Mesenchymal stem cell (in vitro differentiated cells and primary cell): ENCODE measurements around the gene MYEF2.

ENCODE experiments used
- DNase-seq: peaks from one replicate; pipeline ENCODE4 v3.0.0-alpha.2; 2013
- H2AFZ ChIP-seq: one replicate; pipeline ENCODE4 v1.6.1; 2013; ENCODE audit warnings: low read depth, mild to moderate bottlenecking, control low read depth, inconsistent platforms, low read length, moderate library complexity
- H2AK5ac ChIP-seq: 2 replicates; pipeline ENCODE4 v1.6.1; 2013; ENCODE audit warnings: low read length, moderate library complexity, mild to moderate bottlenecking, inconsistent platforms; ENCODE audit not compliant: severe bottlenecking
- H2BK120ac ChIP-seq: one replicate; pipeline ENCODE4 v1.6.1; 2013; ENCODE audit warnings: low read depth, mild to moderate bottlenecking, inconsistent platforms, low read length, moderate library complexity
- H2BK12ac ChIP-seq, 2 experiments: one replicate each; pipeline ENCODE4 v1.6.1; 2013; ENCODE audit warnings: inconsistent platforms in 2 of 2, low read length in 2 of 2, mild to moderate bottlenecking in 2 of 2, moderate library complexity in 2 of 2, control low read depth in 1 of 2
- H2BK15ac ChIP-seq: one replicate; pipeline ENCODE4 v1.6.1; 2013; ENCODE audit warnings: mild to moderate bottlenecking, low read depth, inconsistent platforms; ENCODE audit not compliant: poor library complexity, severe bottlenecking
- H2BK5ac ChIP-seq: 2 replicates; pipeline ENCODE4 v1.6.1; 2013; ENCODE audit warnings: low read depth, mild to moderate bottlenecking, low read length, control low read depth, inconsistent platforms; ENCODE audit not compliant: poor library complexity, severe bottlenecking
- H3K14ac ChIP-seq, 2 experiments: one replicate each; pipeline ENCODE4 v1.6.1; 2013; ENCODE audit warnings: inconsistent platforms in 2 of 2, low read length in 2 of 2, control low read depth in 1 of 2, mild to moderate bottlenecking in 1 of 2, moderate library complexity in 1 of 2
- H3K18ac ChIP-seq, 2 experiments: one replicate each; pipeline ENCODE4 v1.6.1; 2013; ENCODE audit warnings: inconsistent platforms in 2 of 2, low read length in 2 of 2, control low read depth in 1 of 2, low read depth in 1 of 2, mild to moderate bottlenecking in 1 of 2
- H3K23ac ChIP-seq, 2 experiments: one replicate each; pipeline ENCODE4 v1.6.1; 2013; ENCODE audit warnings: inconsistent platforms in 2 of 2, low read length in 2 of 2, mild to moderate bottlenecking in 2 of 2, moderate library complexity in 2 of 2, control low read depth in 1 of 2
- H3K27ac ChIP-seq: 2 replicates; pipeline ENCODE4 v1.5.1; 2013; ENCODE audit warnings: mild to moderate bottlenecking, moderate library complexity, low read length, control low read depth, inconsistent platforms; ENCODE audit not compliant: poor library complexity, severe bottlenecking
- H3K27me3 ChIP-seq, 2 experiments: 2 replicates each; pipeline versions ENCODE4 v1.6.1 to v1.7.0; 2013; ENCODE audit warnings: low read length in 2 of 2, mild to moderate bottlenecking in 2 of 2, moderate library complexity in 2 of 2, control low read depth in 1 of 2, inconsistent platforms in 1 of 2; ENCODE audit not compliant: control insufficient read depth in 1 of 2, insufficient read depth in 1 of 2
- H3K36me3 ChIP-seq, 2 experiments: 2 replicates each; pipeline versions ENCODE4 v1.6.1 to v1.7.0; 2013; ENCODE audit warnings: low read length in 2 of 2, control low read depth in 1 of 2, inconsistent platforms in 1 of 2, low read depth in 1 of 2, mild to moderate bottlenecking in 1 of 2; ENCODE audit not compliant: insufficient read depth in 2 of 2, control insufficient read depth in 1 of 2
- H3K4ac ChIP-seq, 2 experiments: one replicate each; pipeline ENCODE4 v1.6.1; 2013; ENCODE audit warnings: inconsistent platforms in 2 of 2, low read length in 2 of 2, mild to moderate bottlenecking in 2 of 2, moderate library complexity in 2 of 2, control low read depth in 1 of 2, low read depth in 1 of 2
- H3K4me1 ChIP-seq: 2 replicates; pipeline ENCODE4 v1.6.1; 2013; ENCODE audit warnings: low read depth, low read length, control low read depth; ENCODE audit not compliant: control insufficient read depth, insufficient read depth
- H3K4me2 ChIP-seq: 2 replicates; pipeline ENCODE4 v1.6.1; 2013; ENCODE audit warnings: low read length, mild to moderate bottlenecking, inconsistent platforms; ENCODE audit not compliant: poor library complexity, severe bottlenecking
- H3K4me3 ChIP-seq, 2 experiments: 2 replicates each; pipeline versions ENCODE4 v1.5.1 to v1.7.0; 2013; ENCODE audit warnings: low read length in 2 of 2, mild to moderate bottlenecking in 2 of 2, control low read depth in 1 of 2, low read depth in 1 of 2; ENCODE audit not compliant: insufficient read depth in 1 of 2
- H3K79me1 ChIP-seq: replicated peaks from 2 replicates; pipeline ENCODE4 v1.6.1; 2013; ENCODE audit warnings: mild to moderate bottlenecking, control low read depth, low read length, inconsistent platforms; ENCODE audit not compliant: poor library complexity, severe bottlenecking
- H3K9ac ChIP-seq: 2 replicates; pipeline ENCODE4 v1.7.0; 2013; ENCODE audit warnings: mild to moderate bottlenecking, low read length, moderate library complexity
- H3K9me3 ChIP-seq: 2 replicates; pipeline ENCODE4 v1.7.0; 2013; ENCODE audit warnings: mild to moderate bottlenecking, low read length; ENCODE audit not compliant: control insufficient read depth
- H4K8ac ChIP-seq: one replicate; pipeline ENCODE4 v1.6.1; 2013; ENCODE audit warnings: inconsistent platforms, mild to moderate bottlenecking, low read length, moderate library complexity
- H4K91ac ChIP-seq: one replicate; pipeline ENCODE4 v1.6.1; 2013; ENCODE audit warnings: mild to moderate bottlenecking, low read length, inconsistent platforms
- WGBS: methylation state at CpG from one replicate; pipeline ENCODE4 v1.1.7; 2013; ENCODE audit warnings: mixed read lengths; 5-methylcytosine and 5-hydroxymethylcytosine counted together

The MYEF2 gene

DNA sequence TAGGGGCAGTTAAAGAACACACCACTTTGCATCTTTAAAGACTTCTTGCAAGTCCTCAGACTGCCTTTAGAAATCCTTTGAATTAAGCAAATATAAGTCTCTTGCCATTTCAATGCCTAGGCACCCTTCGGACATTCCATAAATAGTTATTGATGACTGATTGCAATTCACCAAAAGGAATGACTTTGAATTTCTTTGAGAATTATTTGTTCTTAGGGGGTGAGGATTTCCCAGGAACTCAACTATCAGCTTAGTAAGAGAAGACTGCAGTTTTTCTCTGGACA is 495 bp upstream of the MYEF2 start:
- H3K79me1 ChIP-seq: peaks cover 2% of the 10 kb centered on the region
- no peak overlapping the region for H2AK5ac ChIP-seq
- H2BK120ac ChIP-seq: no peak overlapping the region
- H3K4me2 ChIP-seq: peak overlapping the region; percentile 95
- no peak overlapping the region for H3K23ac ChIP-seq
- H3K18ac ChIP-seq: no peak overlapping the region
- H3K27me3 ChIP-seq: peaks cover 0 to 22% of the 10 kb centered on the region in 2 experiments
- no peak overlapping the region for H3K9ac ChIP-seq
- H4K8ac ChIP-seq: no peak overlapping the region
- WGBS: no CpG with 5 or more reads among the region's 1 CpG
- H2BK12ac ChIP-seq: no peak overlapping the region
- H4K91ac ChIP-seq: no peak overlapping the region
- H3K27ac ChIP-seq: no peak overlapping the region
- DNase-seq: no peak
- H2BK5ac ChIP-seq: no peak overlapping the region
- no peak overlapping the region for H3K14ac ChIP-seq
- H3K36me3 ChIP-seq: no peaks in the 10 kb centered on the region
- peaks cover 2% of the 10 kb centered on the region for H3K4me1 ChIP-seq
- no peaks in the 10 kb centered on the region for H3K9me3 ChIP-seq
- no peak overlapping the region for H2BK15ac ChIP-seq
- H2AFZ ChIP-seq: no peak overlapping the region
- no peak overlapping the region for H3K4ac ChIP-seq
- peak overlapping the region in 1 of 2 experiments; percentile 73 for H3K4me3 ChIP-seq

DNA sequence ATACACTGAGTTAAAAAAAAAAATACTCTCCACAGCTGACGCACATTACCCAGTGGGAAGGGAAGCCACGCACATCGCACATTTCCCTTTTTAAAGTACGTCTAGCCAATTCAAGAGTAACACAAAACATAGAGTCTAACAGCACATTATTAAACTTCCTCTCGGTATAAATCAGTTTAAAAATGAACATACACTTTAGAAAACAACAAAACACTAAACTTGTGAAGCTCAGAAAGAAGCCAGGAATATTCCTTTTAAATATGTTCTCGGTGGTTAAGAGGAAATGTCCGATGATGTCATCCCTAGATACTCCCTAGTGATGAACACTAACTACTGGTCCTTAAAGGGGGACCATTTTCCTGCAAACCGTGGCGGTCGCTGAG is 721 bp downstream of the MYEF2 start:
- no peaks in the 10 kb centered on the region for H3K9me3 ChIP-seq
- H2BK120ac ChIP-seq: no peak overlapping the region
- no peak overlapping the region for H3K23ac ChIP-seq
- H3K9ac ChIP-seq: peak overlapping the region; percentile 76
- H3K36me3 ChIP-seq: no peaks in the 10 kb centered on the region
- H3K4me1 ChIP-seq: peaks cover 2% of the 10 kb centered on the region
- H3K18ac ChIP-seq: no peak overlapping the region
- H3K27me3 ChIP-seq: peaks cover 0 to 19% of the 10 kb centered on the region in 2 experiments
- no peak overlapping the region for H3K14ac ChIP-seq
- H3K79me1 ChIP-seq: peaks cover 2% of the 10 kb centered on the region
- H2BK15ac ChIP-seq: no peak overlapping the region
- 17% methylated on average over 8 of the region's 10 CpGs for WGBS
- no peak overlapping the region for H4K8ac ChIP-seq
- no peak overlapping the region for H3K4ac ChIP-seq
- DNase-seq: peak; percentile 75
- no peak overlapping the region for H2BK12ac ChIP-seq
- H3K4me2 ChIP-seq: peak overlapping the region; percentile 81
- no peak overlapping the region for H2AK5ac ChIP-seq
- no peak overlapping the region for H4K91ac ChIP-seq
- H2AFZ ChIP-seq: no peak overlapping the region
- H2BK5ac ChIP-seq: peak overlapping the region; percentile 31
- peak overlapping the region; percentile 77 for H3K27ac ChIP-seq
- peak overlapping the region; percentile 73 to 92 for H3K4me3 ChIP-seq

DNA sequence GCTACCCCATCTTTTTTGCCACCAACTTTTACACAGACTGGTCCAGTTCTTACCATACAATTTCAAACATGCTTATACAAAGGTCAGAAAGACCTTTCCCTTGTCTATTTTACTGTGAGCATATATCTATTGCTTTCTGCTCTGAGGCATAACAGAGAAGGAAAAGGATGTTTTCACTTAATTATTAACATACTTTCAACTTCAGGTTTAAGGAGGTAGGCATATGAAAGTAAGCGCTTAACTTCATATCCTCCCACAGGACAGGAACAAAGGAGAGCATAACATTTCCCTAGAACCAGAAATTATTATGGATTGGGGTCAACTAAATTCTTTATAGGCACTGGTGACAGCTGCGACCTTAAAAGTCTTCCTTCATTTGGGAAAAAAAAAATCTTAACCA is 1.1 kb downstream of the MYEF2 start:
- no peak overlapping the region for H2AFZ ChIP-seq
- peak overlapping the region; percentile 77 for H3K27ac ChIP-seq
- H3K14ac ChIP-seq: no peak overlapping the region
- peak overlapping the region in 1 of 2 experiments; percentile 73 for H3K4me3 ChIP-seq
- H3K23ac ChIP-seq: no peak overlapping the region
- peaks cover 4% of the 10 kb centered on the region for H3K79me1 ChIP-seq
- H3K9ac ChIP-seq: peak overlapping the region; percentile 76
- H2BK120ac ChIP-seq: no peak overlapping the region
- H3K9me3 ChIP-seq: no peaks in the 10 kb centered on the region
- H3K27me3 ChIP-seq: peaks cover 0 to 15% of the 10 kb centered on the region in 2 experiments
- H3K36me3 ChIP-seq: no peaks in the 10 kb centered on the region
- H4K91ac ChIP-seq: no peak overlapping the region
- 52% methylated on average over 1 of the region's 2 CpGs for WGBS
- no peak overlapping the region for H2BK15ac ChIP-seq
- H3K18ac ChIP-seq: no peak overlapping the region
- H3K4me2 ChIP-seq: peak overlapping the region; percentile 50
- H2BK5ac ChIP-seq: no peak overlapping the region
- H2AK5ac ChIP-seq: no peak overlapping the region
- H4K8ac ChIP-seq: no peak overlapping the region
- H3K4ac ChIP-seq: no peak overlapping the region
- no peak overlapping the region for H2BK12ac ChIP-seq
- H3K4me1 ChIP-seq: peaks cover 2% of the 10 kb centered on the region
- DNase-seq: no peak

DNA sequence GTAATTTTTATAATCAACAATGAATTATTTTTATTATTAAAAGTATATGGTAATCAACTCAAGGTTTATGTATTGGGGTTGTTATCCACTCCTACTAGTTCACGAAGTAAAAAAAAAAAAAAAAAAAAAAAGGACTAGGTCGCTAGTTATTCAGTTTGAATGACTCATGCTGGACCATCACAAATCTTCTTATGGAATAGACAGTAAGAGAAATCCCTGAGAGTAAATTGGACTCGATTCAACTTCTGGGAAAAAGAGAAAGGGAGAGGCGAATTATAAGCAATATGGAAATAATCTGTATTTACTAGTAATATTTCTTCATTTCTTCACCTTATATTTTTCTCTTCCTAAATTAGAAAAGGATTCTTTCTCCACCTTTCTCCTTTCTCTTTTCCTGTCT is 2.0 kb downstream of the MYEF2 start:
- no peaks in the 10 kb centered on the region for H3K9me3 ChIP-seq
- H3K79me1 ChIP-seq: peaks cover 4% of the 10 kb centered on the region
- H2AK5ac ChIP-seq: no peak overlapping the region
- H3K14ac ChIP-seq: no peak overlapping the region
- H4K8ac ChIP-seq: no peak overlapping the region
- WGBS: 0% methylated on average over 1 of the region's 4 CpGs
- no peak overlapping the region for H3K27ac ChIP-seq
- H3K36me3 ChIP-seq: no peaks in the 10 kb centered on the region
- no peak overlapping the region for H2BK120ac ChIP-seq
- no peak overlapping the region for H2AFZ ChIP-seq
- DNase-seq: peak; percentile 41
- H3K18ac ChIP-seq: no peak overlapping the region
- no peak overlapping the region for H2BK12ac ChIP-seq
- peaks cover 2% of the 10 kb centered on the region for H3K4me1 ChIP-seq
- H2BK5ac ChIP-seq: no peak overlapping the region
- peaks cover 0 to 13% of the 10 kb centered on the region in 2 experiments for H3K27me3 ChIP-seq
- H3K4me3 ChIP-seq: no peak overlapping the region
- no peak overlapping the region for H4K91ac ChIP-seq
- H3K23ac ChIP-seq: no peak overlapping the region
- no peak overlapping the region for H2BK15ac ChIP-seq
- H3K4me2 ChIP-seq: no peak overlapping the region
- H3K4ac ChIP-seq: no peak overlapping the region
- no peak overlapping the region for H3K9ac ChIP-seq
